Breast epithelium (tissue), 4 donors: ENCODE results near the gene ALDH1A2. TPM values are rescaled to one million over a fixed set of nuclear protein-coding genes. Genes with fewer than 3 reads are reported as not detected.

ENCODE experiments used
- DNase-seq, 2 donors: peaks; one replicate each; pipeline ENCODE4 v3.0.0-alpha.2; 2019; ENCODE audit warnings: low spot score in 2 of 2
- H3K27ac ChIP-seq, 2 donors: fragments of 200-600 bp; sonication (generic) in 1 of 2; one replicate each; pipeline ENCODE4 v1.5.1; 2016 to 2019; ENCODE audit warnings: mild to moderate bottlenecking in 1 of 2
- H3K27me3 ChIP-seq, 2 donors: fragments of 200-600 bp; sonication (generic) in 1 of 2; one replicate each; pipeline versions ENCODE4 v1.5.1 to v1.6.0; 2017 to 2019; ENCODE audit warnings: control low read depth in 1 of 2, mild to moderate bottlenecking in 1 of 2
- H3K36me3 ChIP-seq: fragments of 200-600 bp; one replicate; pipeline ENCODE4 v1.5.1; 2019
- H3K4me1 ChIP-seq, 2 donors: fragments of 200-600 bp; sonication (generic); one replicate each; pipeline ENCODE4 v1.5.1; 2016 to 2019; ENCODE audit warnings: control low read depth in 1 of 2
- H3K4me3 ChIP-seq, 3 donors: fragments of 200-600 bp; sonication (generic); 1 replicate in 2 of 3; 2 replicates in 1 of 3; pipeline ENCODE4 v1.5.1; 2016 to 2019; ENCODE audit warnings: mild to moderate bottlenecking in 3 of 3, moderate library complexity in 2 of 3
- H3K9me3 ChIP-seq, 2 donors: fragments of 200-600 bp; sonication (generic) in 1 of 2; one replicate each; pipeline ENCODE4 v1.5.1; 2016 to 2019; ENCODE audit warnings: control low read depth in 1 of 2
- CTCF ChIP-seq, 3 donors: fragments of 450-650 bp; IDR thresholded peaks; one replicate each; pipeline ENCODE4 v1.5.1; 2016 to 2017; ENCODE audit warnings: antibody characterized with exemption in 3 of 3, mild to moderate bottlenecking in 3 of 3, moderate library complexity in 3 of 3
- POLR2A ChIP-seq: fragments of 450-650 bp; IDR thresholded peaks from one replicate; pipeline ENCODE4 v1.6.1; 2016; ENCODE audit warnings: antibody characterized with exemption, mild to moderate bottlenecking, moderate library complexity
- POLR2AphosphoS5 ChIP-seq, 3 donors: sonication (generic); formaldehyde crosslinking; IDR thresholded peaks; one replicate each; pipeline ENCODE4 v1.6.1; 2017; ENCODE audit warnings: antibody characterized with exemption in 3 of 3
- intact Hi-C: fragments of 100-400 bp; cut with DNase I; formaldehyde crosslinking; loops from one replicate; pipeline ENCODE4 v1.15.1; 2023; ENCODE audit warnings: low total_unique reads
- total RNA-seq, 3 donors: library from RNA; depleted of rRNA; stranded (reverse); fragments of >200 nt; gene quantifications; one replicate each; pipeline ENCODE4 v1.1.0, GENCODE V29; 2016

Gene ALDH1A2
- total RNA-seq, 3 donors from 2014 or later, result 6.1 to 19.6 (median 11.1) TPM

- Histone ChIP-seq H3K4me1 (no peaks in the 10 kb centered on the region), H3K27ac (no peak overlapping the region), H3K4me3 (no peak overlapping the region), H3K9me3 (no peaks in the 10 kb centered on the region), H3K36me3 (no peaks in the 10 kb centered on the region), H3K27me3 (no peaks in the 10 kb centered on the region)
- intact Hi-C loops, result no loop called here
- no peak for DNase-seq
- TF ChIP-seq POLR2A (no peak), CTCF (IDR thresholded peaks at IDR 0.05) (no peak), POLR2AphosphoS5 (IDR thresholded peaks at IDR 0.05) (no peak)
Observed at GRCh38 chr15:57915827-57916531, 149.5 kb downstream of the ALDH1A2 start.

GRCh38 chr15:57914350-57915055 is 151.0 kb downstream of the ALDH1A2 start:
- TF ChIP-seq CTCF (IDR thresholded peaks at IDR 0.05) (no peak), POLR2AphosphoS5 (IDR thresholded peaks at IDR 0.05) (no peak)
- H3K4me3 ChIP-seq, result no peak overlapping the region
- no peak for DNase-seq
- H3K27ac ChIP-seq, result peak overlapping the region; percentile 32 to 36
- H3K27me3 ChIP-seq, result no peaks in the 10 kb centered on the region
- intact Hi-C loops, result no loop called here
- no peaks in the 10 kb centered on the region for H3K4me1 ChIP-seq
- H3K36me3 ChIP-seq, result no peaks in the 10 kb centered on the region
- no peaks in the 10 kb centered on the region for H3K9me3 ChIP-seq

DNA sequence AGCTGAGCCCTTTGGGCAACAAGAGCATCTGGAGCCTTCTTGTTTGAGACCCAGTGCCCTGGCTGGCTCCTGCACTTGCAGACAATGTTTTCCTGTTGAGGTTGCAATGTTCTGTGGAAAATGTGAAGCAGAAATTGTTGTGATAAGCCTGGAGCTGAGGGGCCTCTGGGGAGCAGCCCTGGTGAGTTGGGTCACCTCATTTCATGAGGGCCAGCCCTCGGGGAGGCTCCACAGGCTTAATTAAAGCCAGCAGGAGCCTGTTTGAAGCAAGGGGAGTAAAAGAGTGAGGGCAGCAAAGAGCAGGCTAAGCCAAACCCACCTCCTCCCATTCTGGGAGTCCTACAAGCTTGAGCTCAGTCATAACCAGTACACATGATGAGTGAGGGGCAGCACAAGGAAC is 154.3 kb downstream of the ALDH1A2 start:
- Histone ChIP-seq H3K27me3 (no peaks in the 10 kb centered on the region), H3K4me1 (no peaks in the 10 kb centered on the region), H3K9me3 (no peaks in the 10 kb centered on the region), H3K36me3 (no peaks in the 10 kb centered on the region), H3K4me3 (no peak overlapping the region), H3K27ac (no peak overlapping the region)
- intact Hi-C loops, result no loop called here
- no peak for DNase-seq
- TF ChIP-seq CTCF (IDR thresholded peaks at IDR 0.05) (no peak), POLR2A (no peak)

- no peak for TF ChIP-seq POLR2A
- TF ChIP-seq CTCF (IDR thresholded peaks at IDR 0.05), result no peak
- no peak for TF ChIP-seq POLR2AphosphoS5 (IDR thresholded peaks at IDR 0.05)
- intact Hi-C loops, result no loop called here
- H3K36me3 ChIP-seq, result no peaks in the 10 kb centered on the region
- H3K4me3 ChIP-seq, result no peak overlapping the region
- no peaks in the 10 kb centered on the region for H3K4me1 ChIP-seq
- no peak overlapping the region for H3K27ac ChIP-seq
- no peak for DNase-seq
- H3K9me3 ChIP-seq, result no peaks in the 10 kb centered on the region
- H3K27me3 ChIP-seq, result no peaks in the 10 kb centered on the region
Observed at GRCh38 chr15:57910672-57911071, 154.8 kb downstream of the ALDH1A2 start.

- Histone ChIP-seq H3K9me3 (no peaks in the 10 kb centered on the region), H3K27me3 (no peaks in the 10 kb centered on the region), H3K36me3 (no peaks in the 10 kb centered on the region), H3K4me3 (no peak overlapping the region), H3K4me1 (no peaks in the 10 kb centered on the region), H3K27ac (no peak overlapping the region)
- no peak for DNase-seq
- TF ChIP-seq CTCF (IDR thresholded peaks at IDR 0.05) (no peak), POLR2A (no peak), POLR2AphosphoS5 (IDR thresholded peaks at IDR 0.05) (no peak)
- intact Hi-C loops, result no loop called here
Observed at GRCh38 chr15:57909388-57909787, 156.1 kb downstream of the ALDH1A2 start.
